Measurements from ENCODE around the gene MPI.

The MPI gene, protein sequence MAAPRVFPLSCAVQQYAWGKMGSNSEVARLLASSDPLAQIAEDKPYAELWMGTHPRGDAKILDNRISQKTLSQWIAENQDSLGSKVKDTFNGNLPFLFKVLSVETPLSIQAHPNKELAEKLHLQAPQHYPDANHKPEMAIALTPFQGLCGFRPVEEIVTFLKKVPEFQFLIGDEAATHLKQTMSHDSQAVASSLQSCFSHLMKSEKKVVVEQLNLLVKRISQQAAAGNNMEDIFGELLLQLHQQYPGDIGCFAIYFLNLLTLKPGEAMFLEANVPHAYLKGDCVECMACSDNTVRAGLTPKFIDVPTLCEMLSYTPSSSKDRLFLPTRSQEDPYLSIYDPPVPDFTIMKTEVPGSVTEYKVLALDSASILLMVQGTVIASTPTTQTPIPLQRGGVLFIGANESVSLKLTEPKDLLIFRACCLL

DNA sequence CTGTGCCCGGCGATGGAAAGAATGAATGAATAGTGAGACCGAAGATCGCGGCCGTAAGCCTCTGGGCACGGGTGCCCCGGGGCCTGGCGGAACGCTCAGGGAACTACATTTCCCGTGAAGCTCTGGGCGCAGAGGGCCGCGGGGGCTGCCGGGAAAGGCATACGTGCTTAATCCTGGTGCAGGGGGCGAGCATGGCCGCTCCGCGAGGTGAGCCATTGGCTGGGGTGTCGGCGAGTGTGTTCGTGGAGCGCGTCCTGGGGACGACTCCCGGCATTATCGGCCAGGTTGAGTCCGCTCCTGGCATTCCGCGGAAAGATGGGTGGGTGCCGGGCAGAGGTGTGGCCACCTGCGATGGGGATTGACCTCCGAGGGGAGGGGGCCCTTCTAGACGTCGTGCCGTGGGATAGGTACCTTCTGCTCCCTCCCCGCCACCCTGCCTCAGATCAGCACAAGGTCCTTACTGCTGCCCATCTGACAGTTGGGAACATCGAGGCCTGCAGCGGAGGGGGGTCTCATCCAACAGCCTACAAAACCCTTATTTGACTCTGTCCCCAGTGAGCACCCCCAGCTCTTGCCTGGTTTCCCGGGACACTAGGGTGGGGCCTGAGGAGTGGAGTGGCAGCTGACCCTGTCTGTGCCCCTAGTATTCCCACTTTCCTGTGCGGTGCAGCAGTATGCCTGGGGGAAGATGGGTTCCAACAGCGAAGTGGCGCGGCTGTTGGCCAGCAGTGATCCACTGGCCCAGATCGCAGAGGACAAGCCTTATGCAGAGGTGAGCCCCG is at the start of gene MPI:
MPI (plus strand) TSS at position 160 of the 782 bp plus-strand sequence; CDS start at position 192, 32 bp downstream.
- TF ChIP-seq, protein P1, sequence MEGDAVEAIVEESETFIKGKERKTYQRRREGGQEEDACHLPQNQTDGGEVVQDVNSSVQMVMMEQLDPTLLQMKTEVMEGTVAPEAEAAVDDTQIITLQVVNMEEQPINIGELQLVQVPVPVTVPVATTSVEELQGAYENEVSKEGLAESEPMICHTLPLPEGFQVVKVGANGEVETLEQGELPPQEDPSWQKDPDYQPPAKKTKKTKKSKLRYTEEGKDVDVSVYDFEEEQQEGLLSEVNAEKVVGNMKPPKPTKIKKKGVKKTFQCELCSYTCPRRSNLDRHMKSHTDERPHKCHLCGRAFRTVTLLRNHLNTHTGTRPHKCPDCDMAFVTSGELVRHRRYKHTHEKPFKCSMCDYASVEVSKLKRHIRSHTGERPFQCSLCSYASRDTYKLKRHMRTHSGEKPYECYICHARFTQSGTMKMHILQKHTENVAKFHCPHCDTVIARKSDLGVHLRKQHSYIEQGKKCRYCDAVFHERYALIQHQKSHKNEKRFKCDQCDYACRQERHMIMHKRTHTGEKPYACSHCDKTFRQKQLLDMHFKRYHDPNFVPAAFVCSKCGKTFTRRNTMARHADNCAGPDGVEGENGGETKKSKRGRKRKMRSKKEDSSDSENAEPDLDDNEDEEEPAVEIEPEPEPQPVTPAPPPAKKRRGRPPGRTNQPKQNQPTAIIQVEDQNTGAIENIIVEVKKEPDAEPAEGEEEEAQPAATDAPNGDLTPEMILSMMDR (IDR thresholded peaks at IDR 0.05; ENCODE audit: control insufficient read depth, insufficient read depth, low read depth, low read length, missing control alignments): no peak
- H3K4me3 ChIP-seq (ENCODE audit: control insufficient read depth, low read depth, low read length): peak within 1 kb of the TSS; percentile 99
- DNase-seq (ENCODE audit: low read depth): no peak

DNA sequence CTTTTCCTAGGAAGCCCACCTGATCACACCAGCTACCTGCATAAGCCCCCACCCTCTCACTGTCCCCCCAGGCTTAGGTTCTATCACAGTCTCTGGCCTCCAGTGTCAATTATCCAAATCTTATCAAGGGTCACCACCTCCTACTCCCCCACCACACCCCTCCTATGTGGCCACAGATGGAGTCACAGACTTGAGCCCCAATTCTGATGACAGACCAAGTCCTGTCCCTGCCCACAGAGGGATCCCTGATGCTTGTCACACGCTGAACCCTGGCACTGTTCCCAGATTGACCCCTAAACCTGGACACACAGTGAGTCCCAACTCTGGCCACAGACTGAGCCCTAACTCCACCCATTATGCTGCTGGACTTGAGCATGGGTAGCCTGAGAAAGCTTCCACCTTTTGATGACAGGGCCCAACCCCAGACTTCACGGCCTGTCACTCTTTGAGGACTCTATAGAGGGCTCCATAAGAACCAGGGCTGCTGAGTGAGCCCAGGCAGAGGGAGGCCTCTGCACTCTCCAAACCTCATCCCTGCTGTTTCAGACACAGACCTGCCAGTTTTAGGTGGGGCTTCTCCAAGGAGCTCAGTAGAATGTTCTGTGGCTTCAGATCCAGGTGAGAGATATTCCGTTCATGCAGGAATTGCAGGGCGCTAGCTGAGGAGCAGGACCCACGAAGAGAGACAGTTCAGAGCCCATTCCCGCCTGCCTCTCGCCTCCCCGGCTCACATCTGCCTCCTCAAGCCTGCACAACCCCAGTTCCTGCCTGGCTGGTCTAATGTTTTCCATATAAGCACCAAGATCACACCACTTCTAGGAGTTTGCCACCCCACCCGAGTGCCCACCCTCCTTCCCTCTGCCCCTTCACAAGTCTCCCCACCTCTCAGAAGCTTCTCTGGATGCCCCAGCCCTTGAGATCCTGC is 48.7 kb upstream of the MPI start:
- no peak for DNase-seq (ENCODE audit: low read depth)
- H3K4me3 ChIP-seq (ENCODE audit: control insufficient read depth, low read depth, low read length): no peak overlapping the region
- TF ChIP-seq, protein P1 (IDR thresholded peaks at IDR 0.05; ENCODE audit: control insufficient read depth, insufficient read depth, low read depth, low read length, missing control alignments): no peak

DNA sequence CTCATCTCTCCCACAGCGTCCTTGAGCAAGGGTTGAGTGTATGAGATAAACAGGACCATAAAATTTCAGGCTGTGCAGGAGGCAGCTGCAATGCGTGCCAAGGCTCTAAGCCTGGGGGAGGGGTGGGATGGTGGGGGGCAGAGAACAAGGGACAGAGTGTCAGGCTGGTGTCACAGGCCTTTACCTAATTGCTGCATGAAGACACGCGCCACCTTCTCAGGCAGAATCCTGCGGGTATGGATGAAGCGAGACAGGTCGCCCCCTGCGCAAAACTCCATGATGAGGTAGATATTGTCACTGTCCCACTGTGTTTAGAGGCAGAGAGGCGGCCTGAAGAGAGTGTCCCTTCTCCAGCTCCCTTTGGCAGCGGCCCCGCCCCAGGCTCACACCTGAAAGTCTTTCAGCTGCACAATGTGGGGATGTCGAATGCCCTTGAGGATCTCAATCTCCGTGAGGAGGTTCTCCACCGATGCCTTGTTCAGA is 47.9 kb upstream of the MPI start:
- TF ChIP-seq, protein P1 (IDR thresholded peaks at IDR 0.05; ENCODE audit: control insufficient read depth, insufficient read depth, low read depth, low read length, missing control alignments): no peak
- peak overlapping the region; percentile 96 for H3K4me3 ChIP-seq (ENCODE audit: control insufficient read depth, low read depth, low read length)
- DNase-seq (ENCODE audit: low read depth): no peak

DNA sequence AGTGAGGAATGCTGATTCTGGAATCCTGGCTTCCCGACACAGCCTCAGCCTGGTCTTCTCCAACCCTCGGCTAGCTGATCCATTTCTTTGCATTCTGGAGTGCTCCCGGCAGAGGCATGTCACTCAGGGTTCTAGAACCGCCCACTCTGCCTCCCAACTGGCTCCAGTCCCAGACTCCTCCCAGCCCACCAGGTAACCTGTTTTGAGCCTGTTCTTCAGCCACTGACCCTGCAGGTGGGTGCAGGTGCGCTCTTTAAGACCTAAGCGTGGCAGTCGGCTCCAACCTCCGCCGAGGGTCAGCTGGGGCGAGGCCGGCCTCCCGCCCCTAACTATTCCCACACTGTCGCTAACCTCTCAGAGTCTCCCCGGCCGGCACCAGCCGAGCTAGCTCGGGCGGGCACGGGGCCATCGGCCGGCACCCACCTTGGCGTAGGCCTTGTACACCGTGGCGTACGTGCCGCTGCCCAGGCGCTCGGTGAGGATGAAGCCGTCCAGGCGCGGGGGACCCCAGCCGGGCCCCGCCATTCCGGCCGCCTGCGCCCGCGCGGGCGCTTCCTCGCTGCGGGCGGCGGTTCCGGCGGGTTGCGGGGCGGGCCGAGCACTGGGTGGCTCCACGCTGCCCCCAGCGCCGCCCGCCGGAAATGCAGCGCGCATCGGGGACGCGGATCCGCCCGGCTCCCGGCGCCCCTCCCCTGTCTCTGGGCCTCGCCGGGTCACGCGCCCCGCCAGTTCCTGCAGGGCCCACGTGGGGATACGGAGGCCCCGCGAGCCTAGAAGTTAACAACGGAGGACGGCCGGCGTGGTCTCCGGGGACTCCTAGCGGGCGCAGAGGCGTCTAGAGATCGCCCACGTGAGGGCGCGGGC is 47.0 kb upstream of the MPI start, which contains the start of gene ULK3:
ULK3 (minus strand) TSS at position 576 of the 864 bp plus-strand sequence; CDS start at position 525, 51 bp downstream.
- peak within 1 kb of the TSS; percentile 96 for H3K4me3 ChIP-seq (ENCODE audit: control insufficient read depth, low read depth, low read length)
- TF ChIP-seq, protein P1 (IDR thresholded peaks at IDR 0.05; ENCODE audit: control insufficient read depth, insufficient read depth, low read depth, low read length, missing control alignments): peak; percentile 41
- no peak for DNase-seq (ENCODE audit: low read depth)

DNA sequence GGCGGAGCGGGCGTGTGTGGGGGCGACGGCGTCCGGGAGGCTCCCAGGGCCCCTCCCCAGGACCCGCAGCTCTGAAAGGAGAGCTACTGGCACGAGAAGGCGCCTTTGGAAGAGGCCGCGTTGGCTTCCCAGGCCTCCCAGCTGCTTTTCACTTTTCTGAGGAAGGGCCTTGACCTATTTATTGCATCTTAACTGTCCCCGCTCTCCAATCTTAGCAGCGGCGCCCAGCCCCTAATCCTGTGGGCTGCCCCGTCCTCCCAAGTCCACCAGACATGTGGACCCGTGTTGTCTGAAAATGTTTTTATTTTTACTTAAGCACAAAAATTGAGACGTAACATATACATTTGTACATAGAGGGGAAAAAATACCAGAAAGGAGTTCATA is 46.4 kb upstream of the MPI start:
- H3K4me3 ChIP-seq (ENCODE audit: control insufficient read depth, low read depth, low read length): peak overlapping the region; percentile 35
- DNase-seq (ENCODE audit: low read depth): no peak
- TF ChIP-seq, protein P1 (IDR thresholded peaks at IDR 0.05; ENCODE audit: control insufficient read depth, insufficient read depth, low read depth, low read length, missing control alignments): no peak
